BE2C (cell line): ENCODE data around the gene NPVF.

Source experiments
- DNase-seq: peaks from one replicate; pipeline ENCODE4 v3.0.0-alpha.2; 2020
- H3K27me3 ChIP-seq: fragments of 250-450 bp; sonication (Bioruptor Pico); 2 replicates; pipeline ENCODE4 v1.5.1; 2020; ENCODE audit warnings: mild to moderate bottlenecking
- H3K36me3 ChIP-seq: fragments of 250-450 bp; sonication (Bioruptor Pico); 2 replicates; pipeline ENCODE4 v1.5.1; 2020; ENCODE audit warnings: mild to moderate bottlenecking
- H3K4me1 ChIP-seq: fragments of 250-450 bp; sonication (Bioruptor Pico); 2 replicates; pipeline ENCODE4 v1.5.1; 2020
- H3K4me3 ChIP-seq: 2 replicates; pipeline ENCODE4 v1.5.1; 2011; ENCODE audit warnings: low read depth, low read length
- H3K9me3 ChIP-seq: fragments of 250-450 bp; sonication (Bioruptor Pico); 2 replicates; pipeline ENCODE4 v1.5.1; 2020
- CTCF ChIP-seq: IDR thresholded peaks from 2 replicates; pipeline ENCODE4 v1.5.1; 2012; ENCODE audit warnings: mild to moderate bottlenecking, low read depth, low read length

The NPVF gene

GRCh38 chr7:25208525-25209221 is 19.6 kb downstream of the NPVF start:
- DNase-seq, result no peak
- no peak for TF ChIP-seq CTCF
- H3K4me1 ChIP-seq, result no peaks in the 10 kb centered on the region
- no peaks in the 10 kb centered on the region for H3K36me3 ChIP-seq
- peaks cover 29% of the 10 kb centered on the region for H3K27me3 ChIP-seq
- H3K9me3 ChIP-seq, result no peaks in the 10 kb centered on the region
- H3K4me3 ChIP-seq, result no peak overlapping the region

- peaks cover 35% of the 10 kb centered on the region for H3K27me3 ChIP-seq
- H3K4me3 ChIP-seq, result no peak overlapping the region
- no peaks in the 10 kb centered on the region for H3K36me3 ChIP-seq
- H3K9me3 ChIP-seq, result no peaks in the 10 kb centered on the region
- no peak for DNase-seq
- no peaks in the 10 kb centered on the region for H3K4me1 ChIP-seq
- no peak for TF ChIP-seq CTCF
Measured at GRCh38 chr7:25207887-25208286, 20.4 kb downstream of the NPVF start.

GRCh38 chr7:25206765-25207164 is 21.5 kb downstream of the NPVF start:
- Histone ChIP-seq H3K9me3 (no peaks in the 10 kb centered on the region), H3K27me3 (peaks cover 40% of the 10 kb centered on the region), H3K4me1 (no peaks in the 10 kb centered on the region), H3K4me3 (no peak overlapping the region), H3K36me3 (no peaks in the 10 kb centered on the region)
- DNase-seq, result no peak
- no peak for TF ChIP-seq CTCF

- Histone ChIP-seq H3K36me3 (no peaks in the 10 kb centered on the region), H3K4me3 (no peak overlapping the region), H3K9me3 (no peaks in the 10 kb centered on the region), H3K4me1 (no peaks in the 10 kb centered on the region), H3K27me3 (peaks cover 16% of the 10 kb centered on the region)
- no peak for TF ChIP-seq CTCF
- DNase-seq, result no peak
Measured at GRCh38 chr7:25196132-25196896, 32.0 kb downstream of the NPVF start.

- peaks cover 12% of the 10 kb centered on the region for H3K27me3 ChIP-seq
- H3K9me3 ChIP-seq, result no peaks in the 10 kb centered on the region
- TF ChIP-seq CTCF, result no peak
Measured at GRCh38 chr7:25194036-25194435, 34.2 kb downstream of the NPVF start.

GRCh38 chr7:25192043-25192442 is 36.2 kb downstream of the NPVF start:
- Histone ChIP-seq H3K27me3 (peaks cover 7% of the 10 kb centered on the region), H3K4me1 (no peaks in the 10 kb centered on the region), H3K9me3 (no peaks in the 10 kb centered on the region), H3K36me3 (no peaks in the 10 kb centered on the region), H3K4me3 (no peak overlapping the region)
- no peak for DNase-seq
- no peak for TF ChIP-seq CTCF

More at GRCh38 chr7:25194036-25194435, 34.2 kb downstream of the NPVF start:
- no peak for DNase-seq
- Histone ChIP-seq H3K36me3 (no peaks in the 10 kb centered on the region), H3K4me1 (no peaks in the 10 kb centered on the region), H3K4me3 (no peak overlapping the region)
